OCI-LY7 (cell line): ENCODE data around the gene VWF. TPM values are rescaled to one million over a fixed set of nuclear protein-coding genes. Genes with fewer than 3 reads are reported as not detected.

Experiments used
- BruUV-seq: library from RNA; stranded (reverse); fragments of 400-500 nt; replicated peaks from 2 replicates; lab custom pipeline; 2021; lab: Mats Ljungman, UMichigan
- CTCF ChIA-PET: fragments of 300-600 bp; sonication (Branson Sonifier 250); formaldehyde crosslinking; loops from one replicate; lab custom pipeline; 2022; ENCODE audit warnings: antibody characterized with exemption; ENCODE audit not compliant: unreplicated experiment; lab: Charles Lee
- POLR2A ChIA-PET: fragments of 300-600 bp; sonication (Branson Sonifier 250); formaldehyde crosslinking; loops from one replicate; lab custom pipeline; 2022; ENCODE audit warnings: antibody characterized with exemption; lab: Charles Lee
- DNase-seq: peaks from one replicate; pipeline ENCODE4 v3.0.0-alpha.2; 2015; ENCODE audit warnings: low spot score
- H2AFZ ChIP-seq: fragments of 200-600 bp; sonication (generic), shearing (Covaris generic); 2 replicates; pipeline ENCODE4 v1.6.1; 2014; ENCODE audit warnings: mild to moderate bottlenecking, antibody characterized with exemption, low read length, moderate library complexity
- H3K27ac ChIP-seq: fragments of 200-600 bp; sonication (generic); 2 replicates; pipeline ENCODE4 v1.5.1; 2014; ENCODE audit warnings: mixed run types, low read depth, mild to moderate bottlenecking, moderate library complexity, low read length, inconsistent platforms; ENCODE audit not compliant: poor library complexity, severe bottlenecking
- H3K36me3 ChIP-seq: fragments of 200-600 bp; sonication (generic); 2 replicates; pipeline ENCODE4 v1.6.1; 2014; ENCODE audit warnings: mild to moderate bottlenecking, antibody characterized with exemption, low read length, moderate library complexity, mixed read lengths; ENCODE audit not compliant: insufficient read depth
- H3K4me1 ChIP-seq: fragments of 200-600 bp; sonication (generic); 2 replicates; pipeline ENCODE4 v1.5.1; 2014; ENCODE audit warnings: mild to moderate bottlenecking, low read length; ENCODE audit not compliant: insufficient read depth, poor library complexity, severe bottlenecking
- H3K4me2 ChIP-seq: fragments of 200-600 bp; sonication (generic); 2 replicates; pipeline ENCODE4 v1.6.1; 2014; ENCODE audit warnings: mild to moderate bottlenecking, low read length
- H3K4me3 ChIP-seq: fragments of 200-600 bp; sonication (generic); 2 replicates; pipeline ENCODE4 v1.5.1; 2014; ENCODE audit warnings: mild to moderate bottlenecking, low read depth, low read length; ENCODE audit not compliant: poor library complexity, severe bottlenecking
- H3K79me2 ChIP-seq: fragments of 200-600 bp; sonication (generic); 2 replicates; pipeline ENCODE4 v1.6.1; 2016; ENCODE audit warnings: low read depth, mild to moderate bottlenecking, low read length, moderate library complexity, mixed read lengths; ENCODE audit not compliant: insufficient read depth
- H3K9me2 ChIP-seq: fragments of 200-600 bp; sonication (generic); 2 replicates; pipeline ENCODE4 v1.6.1; 2016; ENCODE audit warnings: mild to moderate bottlenecking, low read length, mixed read lengths; ENCODE audit not compliant: insufficient read depth
- H3K9me3 ChIP-seq: fragments of 200-600 bp; sonication (generic); 2 replicates; pipeline ENCODE4 v1.6.1; 2014; ENCODE audit warnings: mild to moderate bottlenecking, mixed run types, low read length, mixed read lengths
- H4K20me1 ChIP-seq: fragments of 200-600 bp; sonication (generic); 2 replicates; pipeline ENCODE4 v1.6.1; 2014; ENCODE audit warnings: mild to moderate bottlenecking, antibody characterized with exemption, low read length, moderate library complexity, mixed read lengths; ENCODE audit not compliant: insufficient read depth
- CTCF ChIP-seq: fragments of 200-600 bp; sonication (generic); conservative IDR thresholded peaks from 2 replicates; pipeline ENCODE4 v1.5.1; 2014; ENCODE audit warnings: mild to moderate bottlenecking, antibody characterized with exemption, low read length, moderate library complexity, mixed read lengths
- EZH2phosphoT487 ChIP-seq: fragments of 200-600 bp; sonication (generic); IDR thresholded peaks from 2 replicates; pipeline ENCODE4 v1.6.1; 2018; ENCODE audit warnings: low read depth, borderline replicate concordance, mild to moderate bottlenecking, mixed run types, antibody characterized with exemption, low read length, moderate library complexity, mixed read lengths
- intact Hi-C: fragments of 100-400 bp; cut with micrococcal nuclease; formaldehyde crosslinking; loops from one replicate; pipeline ENCODE4 v1.10.0; 2022; ENCODE audit not compliant: unreplicated experiment
- total RNA-seq, 2 experiments: library from RNA; depleted of rRNA in 1 of 2; stranded (reverse); fragments of >200 nt in 1 of 2; shearing (Covaris generic) in 1 of 2; gene quantifications; 2 replicates each; pipeline ENCODE4 v1.2.3, GENCODE V29; 2014 to 2022

Gene VWF
- total RNA-seq, 2 experiments from 2014 or later = 0.32 TPM; not detected in 1

- no peaks in the 10 kb centered on the region for H3K36me3 ChIP-seq
- no peaks in the 10 kb centered on the region for H3K9me2 ChIP-seq
- CTCF ChIA-PET = no interaction called here
- H3K4me3 ChIP-seq = no peak overlapping the region
- intact Hi-C loops = loop anchor here (5.0 kb wide), 1 partner anchor 72 kb away; no protein-coding TSS in a partner anchor
- no peaks in the 10 kb centered on the region for H3K4me1 ChIP-seq
- DNase-seq = no peak
- no peaks in the 10 kb centered on the region for H3K9me3 ChIP-seq
- H3K27ac ChIP-seq = no peak overlapping the region
- H3K79me2 ChIP-seq = no peaks in the 10 kb centered on the region
- no peak overlapping the region for H3K4me2 ChIP-seq
- no peak overlapping the region for H2AFZ ChIP-seq
- BruUV-seq = no TSS peak
- no peaks in the 10 kb centered on the region for H4K20me1 ChIP-seq
- POLR2A ChIA-PET = no interaction called here
- TF ChIP-seq EZH2phosphoT487 (no peak), CTCF (no peak)
Measured at GRCh38 chr12:5969974-5970690, 154.3 kb downstream of the VWF start.

GRCh38 chr12:5969156-5969973, 155.1 kb downstream of the VWF start:
- no peaks in the 10 kb centered on the region for H3K4me1 ChIP-seq
- H3K36me3 ChIP-seq = no peaks in the 10 kb centered on the region
- no peaks in the 10 kb centered on the region for H3K9me3 ChIP-seq
- ChIA-PET POLR2A (no interaction called here), CTCF (no interaction called here)
- no peak overlapping the region for H2AFZ ChIP-seq
- no peaks in the 10 kb centered on the region for H4K20me1 ChIP-seq
- H3K4me3 ChIP-seq = no peak overlapping the region
- H3K9me2 ChIP-seq = no peaks in the 10 kb centered on the region
- no peak for DNase-seq
- no peak overlapping the region for H3K4me2 ChIP-seq
- H3K27ac ChIP-seq = no peak overlapping the region
- no TSS peak for BruUV-seq
- no peaks in the 10 kb centered on the region for H3K79me2 ChIP-seq
- no peak for TF ChIP-seq EZH2phosphoT487
- TF ChIP-seq CTCF = no peak
- intact Hi-C loops = loop anchor here (5.0 kb wide), 1 partner anchor 73 kb away; no protein-coding TSS in a partner anchor
